ENCODE measurements around the gene TTLL6. TPM values are rescaled to one million over a fixed set of nuclear protein-coding genes. Genes with fewer than 3 reads are reported as not detected.

TTLL6 gene
- total and polyA plus RNA-seq, 5 donors from 2014 or later: not detected

GRCh38 chr17:48756830-48757251 lies 60.2 kb downstream of the TTLL6 start:
- H3K9me3 ChIP-seq (ENCODE audit: control insufficient read depth in 2 of 2, low read length in 2 of 2): no peaks in the 10 kb centered on the region
- Mint-ChIP-seq H3K36me3 (no peaks in the 10 kb centered on the region), H3K9me3 (peaks cover 0 to 6% (median 0%) of the 10 kb centered on the region in 7 donors), H3K27me3 (peaks cover 92% of the 10 kb centered on the region), H3K27ac (no peak overlapping the region), H3K4me1 (peaks cover 0 to 19% (median 5%) of the 10 kb centered on the region in 4 donors), H3K4me3 (no peak overlapping the region)
- no peak for DNase-seq
- ATAC-seq (ENCODE audit: low read depth in 2 of 2): no peak
- peaks cover 11% of the 10 kb centered on the region for H3K4me1 ChIP-seq (ENCODE audit: control insufficient read depth, insufficient read depth, low read length, poor library complexity, severe bottlenecking)
- no peaks in the 10 kb centered on the region for H3K36me3 ChIP-seq (ENCODE audit: control insufficient read depth, insufficient read depth, low read length)
- peaks cover 49% of the 10 kb centered on the region for H3K27me3 ChIP-seq (ENCODE audit: control insufficient read depth, insufficient read depth, low read length)
- no peak overlapping the region for H3K27ac ChIP-seq (ENCODE audit: insufficient read depth, low read length, poor library complexity, severe bottlenecking)
- no peak overlapping the region for H3K4me3 ChIP-seq (ENCODE audit: low read depth, low read length)

- H3K4me3 Mint-ChIP-seq: peak overlapping the region in 1 of 4 donors; percentile 61
- H3K4me1 Mint-ChIP-seq: peaks cover 0 to 22% (median 12%) of the 10 kb centered on the region in 4 donors
- DNase-seq (no peak), ATAC-seq (ENCODE audit: low read depth in 2 of 2) (no peak)
- peaks cover 95% of the 10 kb centered on the region for H3K27me3 Mint-ChIP-seq
- Histone ChIP-seq H3K4me3 (ENCODE audit: low read depth, low read length) (no peak overlapping the region), H3K27me3 (ENCODE audit: control insufficient read depth, insufficient read depth, low read length) (peaks cover 59% of the 10 kb centered on the region), H3K36me3 (ENCODE audit: control insufficient read depth, insufficient read depth, low read length) (no peaks in the 10 kb centered on the region), H3K27ac (ENCODE audit: insufficient read depth, low read length, poor library complexity, severe bottlenecking) (no peak overlapping the region), H3K4me1 (ENCODE audit: control insufficient read depth, insufficient read depth, low read length, poor library complexity, severe bottlenecking) (peaks cover 11% of the 10 kb centered on the region), H3K9me3 (ENCODE audit: control insufficient read depth in 2 of 2, low read length in 2 of 2) (no peaks in the 10 kb centered on the region)
- no peak overlapping the region for H3K27ac Mint-ChIP-seq
- H3K36me3 Mint-ChIP-seq: no peaks in the 10 kb centered on the region
- H3K9me3 Mint-ChIP-seq: peaks cover 0 to 6% (median 0%) of the 10 kb centered on the region in 7 donors
Observed at GRCh38 chr17:48755356-48755755, 61.7 kb downstream of the TTLL6 start.

- H3K36me3 Mint-ChIP-seq: no peaks in the 10 kb centered on the region
- Histone ChIP-seq H3K4me1 (ENCODE audit: control insufficient read depth, insufficient read depth, low read length, poor library complexity, severe bottlenecking) (peaks cover 11% of the 10 kb centered on the region), H3K27me3 (ENCODE audit: control insufficient read depth, insufficient read depth, low read length) (peaks cover 64% of the 10 kb centered on the region), H3K27ac (ENCODE audit: insufficient read depth, low read length, poor library complexity, severe bottlenecking) (no peak overlapping the region), H3K4me3 (ENCODE audit: low read depth, low read length) (no peak overlapping the region), H3K36me3 (ENCODE audit: control insufficient read depth, insufficient read depth, low read length) (no peaks in the 10 kb centered on the region), H3K9me3 (ENCODE audit: control insufficient read depth in 2 of 2, low read length in 2 of 2) (no peaks in the 10 kb centered on the region)
- H3K9me3 Mint-ChIP-seq: peaks cover 0 to 6% (median 0%) of the 10 kb centered on the region in 7 donors
- peaks cover 0 to 22% (median 12%) of the 10 kb centered on the region in 4 donors for H3K4me1 Mint-ChIP-seq
- no peak for ATAC-seq (ENCODE audit: low read depth in 2 of 2)
- no peak overlapping the region for H3K27ac Mint-ChIP-seq
- peak overlapping the region in 2 of 4 donors; percentile 41 to 61 for H3K4me3 Mint-ChIP-seq
- no peak for DNase-seq
- H3K27me3 Mint-ChIP-seq: peaks cover 96% of the 10 kb centered on the region
Observed at GRCh38 chr17:48754500-48755261, 62.3 kb downstream of the TTLL6 start.

DNA sequence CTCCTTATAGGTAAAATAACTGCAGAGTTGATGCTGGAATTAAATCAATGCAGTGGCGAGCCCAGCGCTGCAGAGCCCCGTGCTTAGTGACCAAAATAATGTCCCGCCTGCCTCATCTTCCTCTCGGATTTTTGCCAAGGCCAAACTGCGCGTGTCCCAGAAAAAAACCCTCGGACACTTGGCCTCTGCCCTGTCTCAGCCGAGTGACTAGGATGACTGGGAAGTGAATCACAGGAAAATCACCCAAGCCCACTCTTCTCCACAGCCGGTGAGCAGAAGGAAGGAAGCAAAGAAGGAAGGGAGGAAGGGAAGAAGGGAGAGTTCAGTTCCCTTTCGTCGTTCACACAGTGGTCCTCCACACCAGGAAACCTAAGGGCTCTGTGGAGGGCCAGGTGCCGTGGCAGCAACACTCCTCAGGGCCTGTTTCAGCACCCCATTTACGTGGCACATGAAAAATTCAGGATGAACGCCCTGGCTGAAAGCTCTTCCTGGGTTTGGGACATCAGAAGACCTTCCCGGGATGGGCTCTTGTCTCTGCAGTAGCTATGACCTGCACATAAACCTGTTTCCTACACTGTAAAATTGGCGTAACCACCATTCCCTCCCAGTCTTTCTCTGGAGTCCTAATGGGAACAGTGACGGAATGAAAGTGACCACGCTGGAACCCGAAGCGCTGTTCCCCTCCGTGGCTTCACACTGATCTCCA lies 63.1 kb downstream of the TTLL6 start:
- H3K4me3 ChIP-seq (ENCODE audit: low read depth, low read length): no peak overlapping the region
- peaks cover 3 to 7% of the 10 kb centered on the region in 2 experiments for H3K9me3 ChIP-seq (ENCODE audit: control insufficient read depth in 2 of 2, low read length in 2 of 2)
- DNase-seq: no peak
- no peak overlapping the region for H3K27ac ChIP-seq (ENCODE audit: insufficient read depth, low read length, poor library complexity, severe bottlenecking)
- peaks cover 11% of the 10 kb centered on the region for H3K4me1 ChIP-seq (ENCODE audit: control insufficient read depth, insufficient read depth, low read length, poor library complexity, severe bottlenecking)
- H3K9me3 Mint-ChIP-seq: peaks cover 0 to 8% (median 2%) of the 10 kb centered on the region in 7 donors
- H3K4me3 Mint-ChIP-seq: peak overlapping the region in 1 of 4 donors; percentile 35
- H3K36me3 ChIP-seq (ENCODE audit: control insufficient read depth, insufficient read depth, low read length): no peaks in the 10 kb centered on the region
- H3K27ac Mint-ChIP-seq: peak overlapping the region in 1 of 3 donors; percentile 20
- H3K4me1 Mint-ChIP-seq: peaks cover 0 to 25% (median 12%) of the 10 kb centered on the region in 4 donors
- peaks cover 71% of the 10 kb centered on the region for H3K27me3 ChIP-seq (ENCODE audit: control insufficient read depth, insufficient read depth, low read length)
- H3K36me3 Mint-ChIP-seq: no peaks in the 10 kb centered on the region
- H3K27me3 Mint-ChIP-seq: peaks cover 96% of the 10 kb centered on the region
- ATAC-seq (ENCODE audit: low read depth in 2 of 2): no peak

DNA sequence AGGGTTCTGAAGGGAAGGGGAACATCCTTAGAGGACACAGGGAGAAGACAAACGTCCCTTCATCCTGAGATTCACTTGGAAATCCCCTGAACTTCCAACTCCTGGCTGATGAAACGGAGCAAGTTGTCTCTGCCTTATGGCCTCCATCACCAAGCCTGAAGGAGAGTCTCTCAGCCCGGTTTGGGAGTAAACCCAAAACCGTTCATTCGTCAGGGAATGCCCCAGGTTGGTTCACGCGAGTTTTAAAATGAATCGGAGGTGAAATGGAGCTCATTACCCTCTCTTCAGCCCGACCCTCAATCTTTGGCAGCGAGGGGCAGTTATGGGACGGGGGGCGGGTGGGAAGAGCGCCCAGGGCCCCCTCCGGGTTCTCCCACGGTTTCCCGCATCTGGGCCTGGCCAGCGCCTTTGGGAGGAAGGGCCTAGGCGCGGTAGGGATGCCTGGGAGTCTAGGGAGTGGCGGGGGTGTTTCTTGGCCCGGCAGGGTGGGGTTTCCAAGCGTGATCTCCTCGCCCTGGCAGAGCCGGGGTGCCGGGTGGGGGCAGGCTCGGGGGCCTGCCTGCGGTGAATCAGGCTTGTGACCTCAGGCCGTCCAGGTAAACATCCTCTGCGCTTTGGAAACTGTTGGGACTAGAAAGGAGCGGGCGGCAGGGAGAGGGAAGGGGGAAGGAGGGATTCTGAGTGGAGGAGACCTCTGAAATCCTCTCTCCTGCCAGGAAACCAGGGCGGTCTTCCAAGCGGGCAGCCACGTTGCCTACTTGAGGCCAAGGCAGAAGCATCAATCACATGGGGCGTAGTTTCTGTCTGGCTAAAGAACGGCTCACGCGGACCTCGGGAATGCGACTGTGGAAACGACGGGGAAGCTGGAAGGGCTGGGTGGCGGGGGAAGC lies 64.4 kb downstream of the TTLL6 start:
- peak overlapping the region in 2 of 4 donors; percentile 16 to 66 for H3K4me3 Mint-ChIP-seq

DNA sequence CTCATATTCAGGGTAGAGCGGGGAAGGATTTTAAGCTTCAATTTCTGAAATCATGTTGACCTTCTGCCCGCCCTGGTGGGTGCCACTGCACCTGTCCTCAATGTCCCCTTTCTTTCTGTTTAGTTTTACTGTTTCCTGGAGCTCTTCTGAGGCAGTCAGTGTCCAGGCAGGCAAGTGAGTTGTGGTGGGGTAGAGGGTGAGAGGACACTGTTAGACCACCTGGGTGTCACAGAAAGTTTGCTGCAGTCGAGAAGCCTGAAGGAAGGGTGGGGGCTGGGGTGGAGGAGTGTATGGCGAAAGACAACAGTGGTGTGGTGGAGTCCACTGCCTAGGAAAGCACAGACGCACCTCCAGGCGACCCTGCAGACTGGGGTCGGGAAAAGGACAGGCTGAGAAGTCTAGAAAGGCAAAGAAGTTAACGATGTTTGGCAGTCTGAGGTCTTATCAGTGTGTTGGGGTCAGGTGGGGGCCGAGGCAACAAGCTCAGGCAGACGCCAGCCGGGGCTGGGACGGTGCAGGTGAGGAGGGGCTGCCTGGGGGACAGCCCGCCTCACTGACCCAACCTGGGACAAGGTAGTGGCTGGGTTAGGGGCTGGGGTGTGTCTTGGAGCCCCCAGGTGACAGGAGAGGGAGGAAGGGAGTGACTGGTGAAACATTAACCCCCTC lies 65.2 kb downstream of the TTLL6 start:
- no peak overlapping the region for H3K27ac Mint-ChIP-seq
- H3K36me3 Mint-ChIP-seq: no peaks in the 10 kb centered on the region

More for the DNA sequence above, 64.4 kb downstream of the TTLL6 start:
- peaks cover 95% of the 10 kb centered on the region for H3K27me3 Mint-ChIP-seq
- peaks cover 81% of the 10 kb centered on the region for H3K27me3 ChIP-seq (ENCODE audit: control insufficient read depth, insufficient read depth, low read length)
- DNase-seq (no peak), ATAC-seq (ENCODE audit: low read depth in 2 of 2) (no peak)
- no peak overlapping the region for H3K27ac ChIP-seq (ENCODE audit: insufficient read depth, low read length, poor library complexity, severe bottlenecking)
- H3K4me1 ChIP-seq (ENCODE audit: control insufficient read depth, insufficient read depth, low read length, poor library complexity, severe bottlenecking): peaks cover 11% of the 10 kb centered on the region
- H3K4me1 Mint-ChIP-seq: peaks cover 0 to 26% (median 12%) of the 10 kb centered on the region in 4 donors
- H3K27ac Mint-ChIP-seq: peak overlapping the region in 1 of 3 donors; percentile 14
- H3K36me3 ChIP-seq (ENCODE audit: control insufficient read depth, insufficient read depth, low read length): no peaks in the 10 kb centered on the region
- peaks cover 0 to 10% (median 0%) of the 10 kb centered on the region in 7 donors for H3K9me3 Mint-ChIP-seq
- H3K9me3 ChIP-seq (ENCODE audit: control insufficient read depth in 2 of 2, low read length in 2 of 2): peaks cover 5 to 7% of the 10 kb centered on the region in 2 experiments
- H3K4me3 ChIP-seq (ENCODE audit: low read depth, low read length): no peak overlapping the region
- H3K36me3 Mint-ChIP-seq: no peaks in the 10 kb centered on the region

More for the DNA sequence above, 65.2 kb downstream of the TTLL6 start:
- H3K9me3 ChIP-seq (ENCODE audit: control insufficient read depth in 2 of 2, low read length in 2 of 2): peaks cover 5 to 7% of the 10 kb centered on the region in 2 experiments
- H3K4me3 Mint-ChIP-seq: peak overlapping the region in 1 of 4 donors; percentile 66
- peaks cover 75% of the 10 kb centered on the region for H3K27me3 ChIP-seq (ENCODE audit: control insufficient read depth, insufficient read depth, low read length)
- no peak overlapping the region for H3K4me3 ChIP-seq (ENCODE audit: low read depth, low read length)
- no peak overlapping the region for H3K27ac ChIP-seq (ENCODE audit: insufficient read depth, low read length, poor library complexity, severe bottlenecking)
- H3K36me3 ChIP-seq (ENCODE audit: control insufficient read depth, insufficient read depth, low read length): no peaks in the 10 kb centered on the region
- DNase-seq (no peak), ATAC-seq (ENCODE audit: low read depth in 2 of 2) (no peak)
- peaks cover 17% of the 10 kb centered on the region for H3K4me1 ChIP-seq (ENCODE audit: control insufficient read depth, insufficient read depth, low read length, poor library complexity, severe bottlenecking)
- H3K9me3 Mint-ChIP-seq: peaks cover 0 to 10% (median 0%) of the 10 kb centered on the region in 7 donors
- peaks cover 0 to 28% (median 13%) of the 10 kb centered on the region in 4 donors for H3K4me1 Mint-ChIP-seq
- peaks cover 95% of the 10 kb centered on the region for H3K27me3 Mint-ChIP-seq

Measured in CD4-positive, CD25-positive, alpha-beta regulatory T cell (primary cell).